Measurements from ENCODE around the gene CDKAL1. TPM values are rescaled to one million over a fixed set of nuclear protein-coding genes. Genes with fewer than 3 reads are reported as not detected.

Gene CDKAL1
- total RNA-seq, 1 experiment from 2014 or later: 20.6 TPM

DNA sequence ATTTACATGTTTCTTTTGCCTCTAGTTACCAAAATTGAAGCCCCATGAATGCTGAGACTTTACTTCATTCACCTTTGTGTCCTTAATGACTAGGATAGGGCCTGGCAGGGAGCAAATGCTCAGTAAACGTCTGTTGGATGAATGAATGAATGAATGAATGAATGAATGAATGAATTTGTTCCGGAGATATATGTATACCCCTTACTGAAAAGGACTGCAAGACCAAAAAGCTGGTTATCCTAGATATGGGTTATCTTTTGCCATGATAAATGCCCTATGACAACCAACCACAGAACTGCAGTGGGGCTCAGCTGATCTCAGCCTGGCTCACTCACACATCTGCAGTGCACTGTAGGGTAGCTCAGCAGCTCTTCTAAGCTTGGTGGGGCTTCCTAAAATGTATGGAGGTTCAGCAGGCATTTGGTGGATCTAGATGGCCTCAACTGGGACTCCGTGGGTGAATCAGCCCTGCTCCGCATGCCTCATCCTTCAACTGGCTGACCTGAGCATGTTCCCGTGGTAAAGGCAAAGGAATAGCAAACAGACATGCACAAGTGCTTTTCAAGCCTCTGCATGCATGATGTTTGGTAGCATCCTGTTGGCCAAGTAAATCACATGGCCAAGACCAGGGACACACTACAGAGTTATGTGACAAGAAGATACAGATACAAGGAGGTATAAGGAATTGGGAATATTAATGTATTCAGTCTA, 680.6 kb downstream of the CDKAL1 start:
- H3K4me3 Mint-ChIP-seq: no peak overlapping the region
- H3K27me3 Mint-ChIP-seq (ENCODE audit: low read depth): no peaks in the 10 kb centered on the region
- peaks cover 18% of the 10 kb centered on the region for H3K36me3 Mint-ChIP-seq
- ATAC-seq: no peak
- no peak for DNase-seq (ENCODE audit: low spot score)
- TF ChIP-seq GABPB1 (CRISPR knock-in tag; IDR thresholded peaks at IDR 0.05) (no peak), E2F4 (CRISPR knock-in tag; IDR thresholded peaks at IDR 0.05; ENCODE audit: borderline replicate concordance, low read depth) (no peak), FOXJ3 (CRISPR knock-in tag; IDR thresholded peaks at IDR 0.05; ENCODE audit: borderline replicate concordance) (no peak)
- CTCF ChIA-PET: no interaction called here
- POLR2A ChIA-PET: no interaction called here
- H3K4me1 Mint-ChIP-seq: peaks cover 4% of the 10 kb centered on the region
- peaks cover 28% of the 10 kb centered on the region for H3K9me3 Mint-ChIP-seq
- H3K27ac Mint-ChIP-seq: no peak overlapping the region

DNA sequence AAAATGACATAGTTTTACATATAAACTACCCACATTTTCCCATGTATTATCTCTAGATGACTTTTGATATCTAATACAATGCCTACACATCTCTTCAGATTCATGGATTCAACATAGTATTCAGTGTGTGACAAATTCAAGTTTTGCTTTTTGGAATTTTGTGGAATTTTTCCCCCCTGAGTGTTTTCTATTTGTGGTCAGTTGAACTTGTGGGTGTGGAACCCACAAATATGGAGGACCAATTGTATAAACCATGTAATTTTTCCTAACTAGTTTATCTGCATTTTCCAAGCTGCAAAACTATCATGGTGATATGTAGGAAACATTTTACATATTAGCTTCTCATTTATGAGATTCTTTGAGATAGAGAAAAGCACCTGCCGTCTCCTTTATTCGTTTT, 685.0 kb downstream of the CDKAL1 start:
- Mint-ChIP-seq H3K4me1 (peaks cover 24% of the 10 kb centered on the region), H3K27ac (no peak overlapping the region), H3K9me3 (peaks cover 16% of the 10 kb centered on the region), H3K4me3 (no peak overlapping the region), H3K36me3 (peaks cover 10% of the 10 kb centered on the region), H3K27me3 (ENCODE audit: low read depth) (no peaks in the 10 kb centered on the region)
- POLR2A ChIA-PET: no interaction called here
- no peak for DNase-seq (ENCODE audit: low spot score)
- no peak for ATAC-seq
- no peak for TF ChIP-seq GRHL2 (CRISPR knock-in tag; IDR thresholded peaks at IDR 0.05; ENCODE audit: insufficient replicate concordance, severe bottlenecking)
- TF ChIP-seq CREM (CRISPR knock-in tag; IDR thresholded peaks at IDR 0.05): no peak
- TF ChIP-seq ZNF232 (CRISPR knock-in tag; IDR thresholded peaks at IDR 0.05): no peak
- TF ChIP-seq, protein P1, sequence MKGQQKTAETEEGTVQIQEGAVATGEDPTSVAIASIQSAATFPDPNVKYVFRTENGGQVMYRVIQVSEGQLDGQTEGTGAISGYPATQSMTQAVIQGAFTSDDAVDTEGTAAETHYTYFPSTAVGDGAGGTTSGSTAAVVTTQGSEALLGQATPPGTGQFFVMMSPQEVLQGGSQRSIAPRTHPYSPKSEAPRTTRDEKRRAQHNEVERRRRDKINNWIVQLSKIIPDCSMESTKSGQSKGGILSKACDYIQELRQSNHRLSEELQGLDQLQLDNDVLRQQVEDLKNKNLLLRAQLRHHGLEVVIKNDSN (CRISPR knock-in tag; IDR thresholded peaks at IDR 0.05): no peak
- TF ChIP-seq, protein P2, sequence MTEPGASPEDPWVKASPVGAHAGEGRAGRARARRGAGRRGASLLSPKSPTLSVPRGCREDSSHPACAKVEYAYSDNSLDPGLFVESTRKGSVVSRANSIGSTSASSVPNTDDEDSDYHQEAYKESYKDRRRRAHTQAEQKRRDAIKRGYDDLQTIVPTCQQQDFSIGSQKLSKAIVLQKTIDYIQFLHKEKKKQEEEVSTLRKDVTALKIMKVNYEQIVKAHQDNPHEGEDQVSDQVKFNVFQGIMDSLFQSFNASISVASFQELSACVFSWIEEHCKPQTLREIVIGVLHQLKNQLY (CRISPR knock-in tag; IDR thresholded peaks at IDR 0.05): no peak
- no peak for TF ChIP-seq ETV6 (CRISPR knock-in tag; IDR thresholded peaks at IDR 0.05)
- no peak for TF ChIP-seq ATF1 (CRISPR knock-in tag; IDR thresholded peaks at IDR 0.05)
- TF ChIP-seq ZNF281 (CRISPR knock-in tag; IDR thresholded peaks at IDR 0.05): no peak
- TF ChIP-seq, protein P3, sequence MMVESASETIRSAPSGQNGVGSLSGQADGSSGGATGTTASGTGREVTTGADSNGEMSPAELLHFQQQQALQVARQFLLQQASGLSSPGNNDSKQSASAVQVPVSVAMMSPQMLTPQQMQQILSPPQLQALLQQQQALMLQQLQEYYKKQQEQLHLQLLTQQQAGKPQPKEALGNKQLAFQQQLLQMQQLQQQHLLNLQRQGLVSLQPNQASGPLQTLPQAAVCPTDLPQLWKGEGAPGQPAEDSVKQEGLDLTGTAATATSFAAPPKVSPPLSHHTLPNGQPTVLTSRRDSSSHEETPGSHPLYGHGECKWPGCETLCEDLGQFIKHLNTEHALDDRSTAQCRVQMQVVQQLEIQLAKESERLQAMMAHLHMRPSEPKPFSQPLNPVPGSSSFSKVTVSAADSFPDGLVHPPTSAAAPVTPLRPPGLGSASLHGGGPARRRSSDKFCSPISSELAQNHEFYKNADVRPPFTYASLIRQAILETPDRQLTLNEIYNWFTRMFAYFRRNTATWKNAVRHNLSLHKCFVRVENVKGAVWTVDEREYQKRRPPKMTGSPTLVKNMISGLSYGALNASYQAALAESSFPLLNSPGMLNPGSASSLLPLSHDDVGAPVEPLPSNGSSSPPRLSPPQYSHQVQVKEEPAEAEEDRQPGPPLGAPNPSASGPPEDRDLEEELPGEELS (CRISPR knock-in tag; IDR thresholded peaks at IDR 0.05): no peak
- TF ChIP-seq TP53 (CRISPR knock-in tag; IDR thresholded peaks at IDR 0.05): no peak
- no peak for TF ChIP-seq SMAD4 (CRISPR knock-in tag; IDR thresholded peaks at IDR 0.05)
- TF ChIP-seq IRF2 (CRISPR knock-in tag; IDR thresholded peaks at IDR 0.05; ENCODE audit: borderline replicate concordance, low read depth): no peak
- TF ChIP-seq JAZF1 (CRISPR knock-in tag; IDR thresholded peaks at IDR 0.05): no peak
- no peak for TF ChIP-seq JUN (CRISPR knock-in tag; IDR thresholded peaks at IDR 0.05)
- no peak for TF ChIP-seq HMGA2 (CRISPR knock-in tag; IDR thresholded peaks at IDR 0.05)
- TF ChIP-seq, protein P4, sequence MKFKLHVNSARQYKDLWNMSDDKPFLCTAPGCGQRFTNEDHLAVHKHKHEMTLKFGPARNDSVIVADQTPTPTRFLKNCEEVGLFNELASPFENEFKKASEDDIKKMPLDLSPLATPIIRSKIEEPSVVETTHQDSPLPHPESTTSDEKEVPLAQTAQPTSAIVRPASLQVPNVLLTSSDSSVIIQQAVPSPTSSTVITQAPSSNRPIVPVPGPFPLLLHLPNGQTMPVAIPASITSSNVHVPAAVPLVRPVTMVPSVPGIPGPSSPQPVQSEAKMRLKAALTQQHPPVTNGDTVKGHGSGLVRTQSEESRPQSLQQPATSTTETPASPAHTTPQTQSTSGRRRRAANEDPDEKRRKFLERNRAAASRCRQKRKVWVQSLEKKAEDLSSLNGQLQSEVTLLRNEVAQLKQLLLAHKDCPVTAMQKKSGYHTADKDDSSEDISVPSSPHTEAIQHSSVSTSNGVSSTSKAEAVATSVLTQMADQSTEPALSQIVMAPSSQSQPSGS (CRISPR knock-in tag; IDR thresholded peaks at IDR 0.05; ENCODE audit: borderline replicate concordance, low read depth): no peak
- no peak for TF ChIP-seq ELF4 (CRISPR knock-in tag; IDR thresholded peaks at IDR 0.05; ENCODE audit: low read depth)
- TF ChIP-seq ATF3 (CRISPR knock-in tag; conservative IDR thresholded peaks at IDR 0.05): no peak
- CTCF ChIA-PET: no interaction called here
